ENCODE results near the gene ANKRD29.
"Not testable (repeated sequence)": the region's sequence is repeated elsewhere in the genome, so short reads cannot be mapped to it uniquely, and the experiment has no call there.

The ANKRD29 gene

GRCh38 chr18:23614891-23615290 lies 47.8 kb downstream of the ANKRD29 start:
- no peak overlapping the region for H3K18ac ChIP-seq (ENCODE audit: low read length)
- no peaks in the 10 kb centered on the region for H3K9me3 ChIP-seq (ENCODE audit: insufficient read depth, low read depth, low read length)
- no peak overlapping the region for H2BK5ac ChIP-seq (ENCODE audit: low read depth, low read length, poor library complexity)
- no peak overlapping the region for H3K27ac ChIP-seq (ENCODE audit: low read depth, low read length)
- no peak for DNase-seq
- H2AK5ac ChIP-seq (ENCODE audit: low read length) = no peak overlapping the region
- H3K9ac ChIP-seq (ENCODE audit: low read length) = no peak overlapping the region
- no peak overlapping the region for H3K14ac ChIP-seq (ENCODE audit: low read length)
- H2BK120ac ChIP-seq (ENCODE audit: insufficient read depth, low read length, poor library complexity) = no peak overlapping the region
- no peaks in the 10 kb centered on the region for H3K79me2 ChIP-seq (ENCODE audit: control insufficient read depth, insufficient read depth, low read length, poor library complexity)
- H3K36me3 ChIP-seq (ENCODE audit: control insufficient read depth in 1 of 2, insufficient read depth in 2 of 2, low read length in 2 of 2) = no peaks in the 10 kb centered on the region
- peaks cover 0 to 10% of the 10 kb centered on the region in 2 experiments for H3K4me1 ChIP-seq (ENCODE audit: control insufficient read depth in 1 of 2, insufficient read depth in 2 of 2, low read length in 2 of 2)
- H4K12ac ChIP-seq (ENCODE audit: low read depth, low read length) = no peak overlapping the region
- H2AFZ ChIP-seq (ENCODE audit: insufficient read depth, low read length, poor library complexity) = no peak overlapping the region
- no CpG with 5 or more reads among the region's 3 CpGs for WGBS (ENCODE audit: extremely low coverage, insufficient coverage, insufficient read length)
- no peak overlapping the region for H3K4ac ChIP-seq (ENCODE audit: low read depth, low read length)
- H3K4me2 ChIP-seq (ENCODE audit: low read length) = no peak overlapping the region
- H3K27me3 ChIP-seq (ENCODE audit: insufficient read depth, low read length) = peaks cover 9% of the 10 kb centered on the region
- H4K91ac ChIP-seq (ENCODE audit: low read depth, low read length) = no peak overlapping the region
- H3K79me1 ChIP-seq (ENCODE audit: low read length) = no peaks in the 10 kb centered on the region
- H3K23ac ChIP-seq (ENCODE audit: low read length) = no peak overlapping the region
- H3K4me3 ChIP-seq (ENCODE audit: low read depth, low read length) = no peak overlapping the region
- no peak overlapping the region for H4K8ac ChIP-seq (ENCODE audit: low read depth, low read length)
- H2BK12ac ChIP-seq (ENCODE audit: low read length) = no peak overlapping the region

GRCh38 chr18:23614413-23614812 lies 48.3 kb downstream of the ANKRD29 start:
- Histone ChIP-seq H3K27ac (ENCODE audit: low read depth, low read length) (no peak overlapping the region), H3K14ac (ENCODE audit: low read length) (no peak overlapping the region), H3K36me3 (ENCODE audit: control insufficient read depth in 1 of 2, insufficient read depth in 2 of 2, low read length in 2 of 2) (no peaks in the 10 kb centered on the region), H3K4ac (ENCODE audit: low read depth, low read length) (no peak overlapping the region), H3K4me3 (ENCODE audit: low read depth, low read length) (no peak overlapping the region), H3K27me3 (ENCODE audit: insufficient read depth, low read length) (peaks cover 5% of the 10 kb centered on the region), H2BK12ac (ENCODE audit: low read length) (no peak overlapping the region), H2AFZ (ENCODE audit: insufficient read depth, low read length, poor library complexity) (no peak overlapping the region), H3K4me1 (ENCODE audit: control insufficient read depth in 1 of 2, insufficient read depth in 2 of 2, low read length in 2 of 2) (peaks cover 0 to 9% of the 10 kb centered on the region in 2 experiments), H3K9ac (ENCODE audit: low read length) (no peak overlapping the region), H4K8ac (ENCODE audit: low read depth, low read length) (no peak overlapping the region), H3K9me3 (ENCODE audit: insufficient read depth, low read depth, low read length) (no peaks in the 10 kb centered on the region), H3K79me1 (ENCODE audit: low read length) (no peaks in the 10 kb centered on the region), H2BK120ac (ENCODE audit: insufficient read depth, low read length, poor library complexity) (no peak overlapping the region), H2AK5ac (ENCODE audit: low read length) (no peak overlapping the region), H3K79me2 (ENCODE audit: control insufficient read depth, insufficient read depth, low read length, poor library complexity) (no peaks in the 10 kb centered on the region), H3K23ac (ENCODE audit: low read length) (no peak overlapping the region), H3K18ac (ENCODE audit: low read length) (no peak overlapping the region), H4K91ac (ENCODE audit: low read depth, low read length) (no peak overlapping the region), H2BK5ac (ENCODE audit: low read depth, low read length, poor library complexity) (no peak overlapping the region), H4K12ac (ENCODE audit: low read depth, low read length) (no peak overlapping the region), H3K4me2 (ENCODE audit: low read length) (no peak overlapping the region)
- DNase-seq = no peak
- no CpG with 5 or more reads among the region's 2 CpGs for WGBS (ENCODE audit: extremely low coverage, insufficient coverage, insufficient read length)

GRCh38 chr18:23613091-23613475 lies 49.6 kb downstream of the ANKRD29 start:
- not testable (repeated sequence) for H2AFZ ChIP-seq (ENCODE audit: insufficient read depth, low read length, poor library complexity); H3K27me3 ChIP-seq (ENCODE audit: insufficient read depth, low read length); H3K23ac ChIP-seq (ENCODE audit: low read length); H3K4me1 ChIP-seq (ENCODE audit: control insufficient read depth in 1 of 2, insufficient read depth in 2 of 2, low read length in 2 of 2); H3K27ac ChIP-seq (ENCODE audit: low read depth, low read length); H3K4ac ChIP-seq (ENCODE audit: low read depth, low read length); H3K9ac ChIP-seq (ENCODE audit: low read length); H4K91ac ChIP-seq (ENCODE audit: low read depth, low read length); H3K14ac ChIP-seq (ENCODE audit: low read length); H3K4me3 ChIP-seq (ENCODE audit: low read depth, low read length); H3K18ac ChIP-seq (ENCODE audit: low read length); H2AK5ac ChIP-seq (ENCODE audit: low read length); H3K9me3 ChIP-seq (ENCODE audit: insufficient read depth, low read depth, low read length); H3K79me2 ChIP-seq (ENCODE audit: control insufficient read depth, insufficient read depth, low read length, poor library complexity); H4K8ac ChIP-seq (ENCODE audit: low read depth, low read length); H3K4me2 ChIP-seq (ENCODE audit: low read length); H4K12ac ChIP-seq (ENCODE audit: low read depth, low read length); H2BK120ac ChIP-seq (ENCODE audit: insufficient read depth, low read length, poor library complexity); H3K36me3 ChIP-seq (ENCODE audit: control insufficient read depth in 1 of 2, insufficient read depth in 2 of 2, low read length in 2 of 2); H2BK12ac ChIP-seq (ENCODE audit: low read length); H3K79me1 ChIP-seq (ENCODE audit: low read length); H2BK5ac ChIP-seq (ENCODE audit: low read depth, low read length, poor library complexity)
- DNase-seq = peak; percentile 66 to 79
- WGBS (ENCODE audit: extremely low coverage, insufficient coverage, insufficient read length) = no CpG with 5 or more reads among the region's 7 CpGs

- no peak overlapping the region for H4K8ac ChIP-seq (ENCODE audit: low read depth, low read length)
- peak; percentile 78 to 79 for DNase-seq
- H3K14ac ChIP-seq (ENCODE audit: low read length) = no peak overlapping the region
- H2AFZ ChIP-seq (ENCODE audit: insufficient read depth, low read length, poor library complexity) = no peak overlapping the region
- no peaks in the 10 kb centered on the region for H3K36me3 ChIP-seq (ENCODE audit: control insufficient read depth in 1 of 2, insufficient read depth in 2 of 2, low read length in 2 of 2)
- no peaks in the 10 kb centered on the region for H3K79me2 ChIP-seq (ENCODE audit: control insufficient read depth, insufficient read depth, low read length, poor library complexity)
- no peak overlapping the region for H2BK120ac ChIP-seq (ENCODE audit: insufficient read depth, low read length, poor library complexity)
- H3K27ac ChIP-seq (ENCODE audit: low read depth, low read length) = no peak overlapping the region
- H3K18ac ChIP-seq (ENCODE audit: low read length) = no peak overlapping the region
- WGBS (ENCODE audit: extremely low coverage, insufficient coverage, insufficient read length) = no CpG with 5 or more reads among the region's 8 CpGs
- no peak overlapping the region for H2BK12ac ChIP-seq (ENCODE audit: low read length)
- H3K23ac ChIP-seq (ENCODE audit: low read length) = no peak overlapping the region
- no peak overlapping the region for H3K9ac ChIP-seq (ENCODE audit: low read length)
- H3K9me3 ChIP-seq (ENCODE audit: insufficient read depth, low read depth, low read length) = no peaks in the 10 kb centered on the region
- H3K4me2 ChIP-seq (ENCODE audit: low read length) = no peak overlapping the region
- no peak overlapping the region for H4K91ac ChIP-seq (ENCODE audit: low read depth, low read length)
- H2BK5ac ChIP-seq (ENCODE audit: low read depth, low read length, poor library complexity) = no peak overlapping the region
- no peak overlapping the region for H4K12ac ChIP-seq (ENCODE audit: low read depth, low read length)
- no peaks in the 10 kb centered on the region for H3K79me1 ChIP-seq (ENCODE audit: low read length)
- no peak overlapping the region for H3K4ac ChIP-seq (ENCODE audit: low read depth, low read length)
- no peaks in the 10 kb centered on the region for H3K27me3 ChIP-seq (ENCODE audit: insufficient read depth, low read length)
- H3K4me3 ChIP-seq (ENCODE audit: low read depth, low read length) = no peak overlapping the region
- H2AK5ac ChIP-seq (ENCODE audit: low read length) = no peak overlapping the region
- H3K4me1 ChIP-seq (ENCODE audit: control insufficient read depth in 1 of 2, insufficient read depth in 2 of 2, low read length in 2 of 2) = peaks cover 0 to 4% of the 10 kb centered on the region in 2 experiments
Measured at GRCh38 chr18:23612434-23613090, 50.1 kb downstream of the ANKRD29 start.
